Mammary epithelial cell (primary cell): Measurements from ENCODE around the gene MRPL41.

Experiments
- EZH2 ChIP-seq: IDR thresholded peaks from 2 replicates; pipeline ENCODE4 v1.6.1; 2012; ENCODE audit warnings: low read length, inconsistent platforms, borderline replicate concordance
- TF ChIP-seq, protein P1 (sequence below), 2 donors: IDR thresholded peaks in 1 of 2; conservative IDR thresholded peaks in 1 of 2; 2 replicates each; pipeline ENCODE4 v1.5.1; 2011 to 2012; ENCODE audit warnings: inconsistent platforms in 2 of 2, low read length in 2 of 2, mild to moderate bottlenecking in 2 of 2, control low read depth in 1 of 2, low read depth in 1 of 2; ENCODE audit not compliant: insufficient read depth in 1 of 2; ENCODE audit errors: extremely low read depth in 1 of 2

DNA sequence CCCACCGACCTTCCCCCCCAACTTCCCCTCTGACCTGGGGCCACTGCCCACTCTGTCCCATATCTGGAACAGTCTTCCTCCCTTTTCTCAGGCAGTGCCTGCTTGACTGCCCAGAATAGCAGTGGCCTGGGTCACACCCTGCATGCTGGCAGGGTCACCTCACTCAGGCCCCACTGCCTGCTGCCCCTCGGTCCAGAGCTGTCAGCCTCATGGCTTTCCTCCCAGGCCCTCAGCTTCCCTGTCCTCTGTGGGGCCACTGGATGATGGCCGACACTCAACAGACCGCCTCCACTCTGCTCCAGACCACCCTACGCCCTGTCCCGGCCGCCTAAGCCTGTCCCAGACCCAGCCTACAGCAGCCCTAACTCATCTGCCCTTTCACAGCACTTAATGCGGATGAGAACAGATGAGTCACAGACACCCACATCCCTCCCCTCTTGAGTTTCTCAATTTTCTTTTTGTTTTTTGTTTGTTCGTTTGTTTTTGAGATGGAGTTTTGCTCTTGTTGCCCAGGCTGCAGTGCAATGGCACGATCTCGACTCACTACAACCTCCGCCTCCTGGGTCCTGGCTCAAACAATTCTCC is 7.4 kb upstream of the MRPL41 start:
- TF ChIP-seq, protein P1, sequence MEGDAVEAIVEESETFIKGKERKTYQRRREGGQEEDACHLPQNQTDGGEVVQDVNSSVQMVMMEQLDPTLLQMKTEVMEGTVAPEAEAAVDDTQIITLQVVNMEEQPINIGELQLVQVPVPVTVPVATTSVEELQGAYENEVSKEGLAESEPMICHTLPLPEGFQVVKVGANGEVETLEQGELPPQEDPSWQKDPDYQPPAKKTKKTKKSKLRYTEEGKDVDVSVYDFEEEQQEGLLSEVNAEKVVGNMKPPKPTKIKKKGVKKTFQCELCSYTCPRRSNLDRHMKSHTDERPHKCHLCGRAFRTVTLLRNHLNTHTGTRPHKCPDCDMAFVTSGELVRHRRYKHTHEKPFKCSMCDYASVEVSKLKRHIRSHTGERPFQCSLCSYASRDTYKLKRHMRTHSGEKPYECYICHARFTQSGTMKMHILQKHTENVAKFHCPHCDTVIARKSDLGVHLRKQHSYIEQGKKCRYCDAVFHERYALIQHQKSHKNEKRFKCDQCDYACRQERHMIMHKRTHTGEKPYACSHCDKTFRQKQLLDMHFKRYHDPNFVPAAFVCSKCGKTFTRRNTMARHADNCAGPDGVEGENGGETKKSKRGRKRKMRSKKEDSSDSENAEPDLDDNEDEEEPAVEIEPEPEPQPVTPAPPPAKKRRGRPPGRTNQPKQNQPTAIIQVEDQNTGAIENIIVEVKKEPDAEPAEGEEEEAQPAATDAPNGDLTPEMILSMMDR (conservative IDR thresholded peaks at IDR 0.05 in 1 of 2, IDR thresholded peaks at IDR 0.05 in 1 of 2; ENCODE audit: extremely low read depth in 1 of 2, insufficient read depth in 1 of 2, low read depth in 1 of 2, low read length in 2 of 2), result no peak
- TF ChIP-seq EZH2, result no peak
